Gastrocnemius medialis (tissue), 4 donors: Measurements from ENCODE around the gene EDNRB.

ENCODE experiments used
- CTCF ChIP-seq, 5 experiments: fragments of 450-650 bp in 3 of 5; fragments of 200-600 bp in 2 of 5; sonication (generic) in 2 of 5; IDR thresholded peaks in 4 of 5; conservative IDR thresholded peaks in 1 of 5; 1 replicate in 4 of 5; 2 replicates in 1 of 5; pipeline ENCODE4 v1.5.1; 2016 to 2019; ENCODE audit warnings: antibody characterized with exemption in 5 of 5, mild to moderate bottlenecking in 3 of 5, moderate library complexity in 3 of 5
- POLR2A ChIP-seq, 2 donors: fragments of 450-650 bp; IDR thresholded peaks; one replicate each; pipeline ENCODE4 v1.6.1; 2017; ENCODE audit warnings: antibody characterized with exemption in 2 of 2, mild to moderate bottlenecking in 2 of 2, moderate library complexity in 2 of 2

GRCh38 chr13:77857531-77858209, 61.0 kb downstream of the EDNRB start:
- TF ChIP-seq CTCF (IDR thresholded peaks at IDR 0.05 in 4 of 5, conservative IDR thresholded peaks at IDR 0.05 in 1 of 5) = no peak
- no peak for TF ChIP-seq POLR2A (IDR thresholded peaks at IDR 0.05)
